IMR-90 (cell line): ENCODE measurements around the gene AHNAK2. TPM values are rescaled to one million over a fixed set of nuclear protein-coding genes. Genes with fewer than 3 reads are reported as not detected.

Experiments
- FOS ChIP-seq: fragments of 150-350 bp; IDR thresholded peaks from 2 replicates; pipeline ENCODE4 v1.6.1; 2016; ENCODE audit warnings: low read depth, low read length
- polyA plus RNA-seq, 3 experiments: library from polyadenylated mRNA; depleted of rRNA; stranded (reverse); fragments of >200 nt; gene quantifications; 2 replicates each; pipeline ENCODE4 v1.2.3, GENCODE V29; 2012; ENCODE audit warnings: low replicate concordance in 1 of 3
- total RNA-seq: library from RNA; depleted of rRNA; stranded (reverse); fragments of >200 nt; gene quantifications from 2 replicates; pipeline ENCODE4 v1.2.3, GENCODE V29; 2012
- TF ChIP-seq, protein P1 (sequence below): fragments of 150-350 bp; IDR thresholded peaks from 2 replicates; pipeline ENCODE4 v1.6.1; 2017; ENCODE audit warnings: mild to moderate bottlenecking, antibody characterized with exemption, low read length, low read depth

The AHNAK2 gene
- total and polyA plus RNA-seq, 2 of the 4 experiments (the other 2 are of a cell fraction) = 2.6 to 7.9 TPM

DNA sequence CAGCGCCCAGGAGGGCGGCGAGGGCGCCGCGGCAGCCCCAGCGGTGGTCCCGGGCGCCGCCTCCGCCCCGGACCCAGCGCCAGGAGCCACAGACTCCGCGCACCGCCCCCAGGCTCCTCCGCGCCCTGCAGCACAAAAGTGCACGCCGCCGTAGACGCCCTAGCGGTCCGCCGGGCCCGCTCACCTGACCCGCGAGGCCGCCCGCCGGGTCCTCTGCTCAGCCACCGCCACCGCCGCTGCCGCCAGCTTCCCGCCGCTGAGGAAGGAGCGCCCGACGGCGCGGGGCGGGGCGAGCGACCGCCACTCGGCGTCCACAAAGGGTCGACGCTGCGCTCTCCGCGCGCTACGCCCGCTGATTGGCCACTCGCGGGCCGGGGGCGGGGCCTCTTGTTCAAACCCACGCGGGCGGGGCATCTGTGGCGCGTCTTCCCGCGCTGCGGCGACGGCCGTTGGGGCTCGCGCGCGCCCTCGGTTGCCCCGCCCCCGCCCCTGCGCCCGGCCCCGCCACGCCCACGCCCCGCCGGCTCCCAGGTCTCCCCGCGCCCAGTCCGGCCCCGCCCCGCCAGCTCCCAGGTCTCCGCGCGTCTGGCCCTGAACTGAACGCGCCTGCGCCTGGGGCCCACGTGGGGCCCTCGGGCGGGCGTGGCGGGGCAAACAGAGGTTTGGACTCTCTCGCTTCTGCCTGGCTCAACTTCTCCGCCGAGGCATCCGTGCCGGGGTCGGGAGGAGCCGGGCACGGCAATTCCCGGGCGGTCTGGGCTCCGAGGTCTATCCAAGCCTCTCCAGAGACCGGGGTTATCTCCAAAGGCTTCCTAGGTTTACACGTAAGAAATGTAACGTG lies 42.9 kb upstream of the AHNAK2 start, which contains the start of gene CDCA4 (continued):
- TF ChIP-seq, protein P1, sequence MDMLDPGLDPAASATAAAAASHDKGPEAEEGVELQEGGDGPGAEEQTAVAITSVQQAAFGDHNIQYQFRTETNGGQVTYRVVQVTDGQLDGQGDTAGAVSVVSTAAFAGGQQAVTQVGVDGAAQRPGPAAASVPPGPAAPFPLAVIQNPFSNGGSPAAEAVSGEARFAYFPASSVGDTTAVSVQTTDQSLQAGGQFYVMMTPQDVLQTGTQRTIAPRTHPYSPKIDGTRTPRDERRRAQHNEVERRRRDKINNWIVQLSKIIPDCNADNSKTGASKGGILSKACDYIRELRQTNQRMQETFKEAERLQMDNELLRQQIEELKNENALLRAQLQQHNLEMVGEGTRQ = peak; percentile 98
- no peak for TF ChIP-seq FOS
